ENCODE measurements around the gene RNASET2. TPM values are rescaled to one million over a fixed set of nuclear protein-coding genes. Genes with fewer than 3 reads are reported as not detected.

RNASET2 gene
- total RNA-seq, 1 donor from 2014 or later: 28.9 TPM

GRCh38 chr6:166999884-167000253 is 43.5 kb upstream of the RNASET2 start:
- H4K20me1 ChIP-seq (ENCODE audit: low read depth): peaks cover 24% of the 10 kb centered on the region
- H3K79me2 ChIP-seq (ENCODE audit: low read depth): peaks cover 93% of the 10 kb centered on the region
- Mint-ChIP-seq H3K4me3 (peak overlapping the region; percentile 93), H3K4me1 (peaks cover 26% of the 10 kb centered on the region), H3K27ac (no peak overlapping the region), H3K9me3 (peaks cover 9% of the 10 kb centered on the region), H3K27me3 (ENCODE audit: insufficient read depth, low read depth) (no peaks in the 10 kb centered on the region), H3K36me3 (peaks cover 37% of the 10 kb centered on the region)
- H3K27me3 ChIP-seq: no peaks in the 10 kb centered on the region
- H3K9ac ChIP-seq: peak overlapping the region; percentile 65
- peaks cover 11% of the 10 kb centered on the region for H3K36me3 ChIP-seq
- H2AFZ ChIP-seq (replicated peaks): peak overlapping the region; percentile 53
- H3F3A ChIP-seq (ENCODE audit: low read depth): peaks cover 7% of the 10 kb centered on the region
- TF ChIP-seq EZH2phosphoT487 (IDR thresholded peaks at IDR 0.05) (no peak), EZH2 (IDR thresholded peaks at IDR 0.05) (no peak), CTCF (IDR thresholded peaks at IDR 0.05) (no peak)
- peak overlapping the region; percentile 90 for H3K4me2 ChIP-seq
- no peaks in the 10 kb centered on the region for H3K9me3 ChIP-seq (ENCODE audit: low read depth)
- peak overlapping the region; percentile 91 for H3K4me3 ChIP-seq
- peaks cover 27% of the 10 kb centered on the region for H3K4me1 ChIP-seq
- H3K27ac ChIP-seq: no peak overlapping the region
- DNase-seq (ENCODE audit: low spot score): no peak

- Histone ChIP-seq H3K27me3 (no peaks in the 10 kb centered on the region), H3F3A (ENCODE audit: low read depth) (peaks cover 7% of the 10 kb centered on the region), H3K9ac (peak within 1 kb of the TSS; percentile 65), H4K20me1 (ENCODE audit: low read depth) (peaks cover 24% of the 10 kb centered on the region), H2AFZ (replicated peaks) (peak within 1 kb of the TSS; percentile 72), H3K36me3 (peaks cover 9% of the 10 kb centered on the region), H3K9me3 (ENCODE audit: low read depth) (no peaks in the 10 kb centered on the region), H3K4me1 (peaks cover 27% of the 10 kb centered on the region), H3K79me2 (ENCODE audit: low read depth) (peaks cover 93% of the 10 kb centered on the region), H3K4me3 (peak within 1 kb of the TSS; percentile 91), H3K27ac (no peak within 1 kb of the TSS), H3K4me2 (peak within 1 kb of the TSS; percentile 99)
- Mint-ChIP-seq H3K4me3 (peak within 1 kb of the TSS; percentile 93), H3K27me3 (ENCODE audit: insufficient read depth, low read depth) (no peaks in the 10 kb centered on the region), H3K9me3 (peaks cover 15% of the 10 kb centered on the region), H3K4me1 (peaks cover 26% of the 10 kb centered on the region), H3K27ac (no peak within 1 kb of the TSS), H3K36me3 (peaks cover 42% of the 10 kb centered on the region)
- DNase-seq (ENCODE audit: low spot score): peak; percentile 99
- no peak for TF ChIP-seq CTCF (IDR thresholded peaks at IDR 0.05)
- no peak for TF ChIP-seq EZH2phosphoT487 (IDR thresholded peaks at IDR 0.05)
- no peak for TF ChIP-seq EZH2 (IDR thresholded peaks at IDR 0.05)
These were observed 43.0 kb upstream of the RNASET2 start, which contains the start of gene CEP43 for GRCh38 chr6:166999145-166999883. CEP43 (plus strand) TSS chr6:166999397; CDS start chr6:166999413, 16 bp downstream.

- no peaks in the 10 kb centered on the region for H3K27me3 Mint-ChIP-seq (ENCODE audit: insufficient read depth, low read depth)
- peaks cover 43% of the 10 kb centered on the region for H3K36me3 Mint-ChIP-seq
- peak overlapping the region; percentile 72 for H2AFZ ChIP-seq (replicated peaks)
- H3K4me1 ChIP-seq: peaks cover 27% of the 10 kb centered on the region
- no peak for TF ChIP-seq CTCF (IDR thresholded peaks at IDR 0.05)
- TF ChIP-seq EZH2phosphoT487 (IDR thresholded peaks at IDR 0.05): no peak
- TF ChIP-seq EZH2 (IDR thresholded peaks at IDR 0.05): no peak
- peaks cover 91% of the 10 kb centered on the region for H3K79me2 ChIP-seq (ENCODE audit: low read depth)
- peak overlapping the region; percentile 91 for H3K4me3 ChIP-seq
- no peak overlapping the region for H3K27ac ChIP-seq
- H3K4me2 ChIP-seq: peak overlapping the region; percentile 99
- H3F3A ChIP-seq (ENCODE audit: low read depth): peaks cover 7% of the 10 kb centered on the region
- H3K9ac ChIP-seq: peak overlapping the region; percentile 24
- no peaks in the 10 kb centered on the region for H3K27me3 ChIP-seq
- H3K36me3 ChIP-seq: peaks cover 9% of the 10 kb centered on the region
- H3K9me3 Mint-ChIP-seq: peaks cover 21% of the 10 kb centered on the region
- no peak overlapping the region for H3K27ac Mint-ChIP-seq
- peak overlapping the region; percentile 93 for H3K4me3 Mint-ChIP-seq
- DNase-seq (ENCODE audit: low spot score): peak; percentile 49
- no peaks in the 10 kb centered on the region for H3K9me3 ChIP-seq (ENCODE audit: low read depth)
- H3K4me1 Mint-ChIP-seq: peaks cover 26% of the 10 kb centered on the region
- peaks cover 24% of the 10 kb centered on the region for H4K20me1 ChIP-seq (ENCODE audit: low read depth)
These were observed 42.1 kb upstream of the RNASET2 start for GRCh38 chr6:166998256-166999144.

All from neural progenitor cell (in vitro differentiated cells).